Uterus (tissue), 4 donors: ENCODE results near the gene PPCDC. TPM values are rescaled to one million over a fixed set of nuclear protein-coding genes. Genes with fewer than 3 reads are reported as not detected.

ENCODE experiments used
- DNase-seq, 2 donors: peaks; one replicate each; pipeline ENCODE4 v3.0.0-alpha.2; 2019 to 2020
- H3K27ac ChIP-seq, 2 donors: fragments of 200-600 bp; sonication (generic); 1 replicate in 1 of 2; 2 replicates in 1 of 2; pipeline ENCODE4 v1.5.1; 2016 to 2018
- H3K27me3 ChIP-seq, 2 donors: fragments of 200-600 bp; sonication (generic); one replicate each; pipeline ENCODE4 v1.5.1; 2018 to 2019; ENCODE audit warnings: control low read depth in 1 of 2
- H3K36me3 ChIP-seq, 2 donors: fragments of 200-600 bp; sonication (generic); one replicate each; pipeline ENCODE4 v1.5.1; 2019; ENCODE audit warnings: control low read depth in 1 of 2
- H3K4me1 ChIP-seq, 2 donors: fragments of 200-600 bp; sonication (generic); one replicate each; pipeline ENCODE4 v1.5.1; 2018 to 2019; ENCODE audit warnings: control low read depth in 1 of 2
- H3K4me3 ChIP-seq, 2 donors: fragments of 200-600 bp; sonication (generic); 1 replicate in 1 of 2; 2 replicates in 1 of 2; pipeline ENCODE4 v1.5.1; 2018 to 2019; ENCODE audit warnings: mild to moderate bottlenecking in 1 of 2
- H3K9me3 ChIP-seq, 2 donors: fragments of 200-600 bp; sonication (generic); one replicate each; pipeline ENCODE4 v1.5.1; 2019; ENCODE audit warnings: control low read depth in 1 of 2
- POLR2A ChIP-seq, 2 donors: fragments of 450-650 bp; IDR thresholded peaks; one replicate each; pipeline ENCODE4 v1.6.1; 2016; ENCODE audit warnings: antibody characterized with exemption in 2 of 2, mild to moderate bottlenecking in 1 of 2, moderate library complexity in 1 of 2
- intact Hi-C: fragments of 100-400 bp; cut with DNase I; formaldehyde crosslinking; loops from one replicate; pipeline ENCODE4 v1.15.1; 2023; ENCODE audit warnings: low total_unique reads
- small RNA-seq: library from RNA; depleted of rRNA; stranded (forward); fragments of <200 nt; gene quantifications from one replicate; pipeline ENCODE3, GENCODE V24; 2016
- total RNA-seq, 4 donors: library from RNA; depleted of rRNA in 3 of 4; stranded (reverse); fragments of >200 nt in 3 of 4; gene quantifications; one replicate each; pipeline versions ENCODE4 v1.1.0 to v1.2.4, GENCODE V29; 2014 to 2023
- TF ChIP-seq, protein P1 (sequence below), 4 experiments: fragments of 200-600 bp in 2 of 4; fragments of 450-650 bp in 2 of 4; sonication (generic) in 2 of 4; IDR thresholded peaks; one replicate each; pipeline ENCODE4 v1.5.1; 2016 to 2019; ENCODE audit warnings: antibody characterized with exemption in 4 of 4, mild to moderate bottlenecking in 2 of 4, moderate library complexity in 1 of 4
- donor health status: DM: yes; HTN: yes; CAD: no.

The PPCDC gene
- total RNA-seq, 4 donors from 2014 or later: 1.2 to 22.8 (median 6.9) TPM

DNA sequence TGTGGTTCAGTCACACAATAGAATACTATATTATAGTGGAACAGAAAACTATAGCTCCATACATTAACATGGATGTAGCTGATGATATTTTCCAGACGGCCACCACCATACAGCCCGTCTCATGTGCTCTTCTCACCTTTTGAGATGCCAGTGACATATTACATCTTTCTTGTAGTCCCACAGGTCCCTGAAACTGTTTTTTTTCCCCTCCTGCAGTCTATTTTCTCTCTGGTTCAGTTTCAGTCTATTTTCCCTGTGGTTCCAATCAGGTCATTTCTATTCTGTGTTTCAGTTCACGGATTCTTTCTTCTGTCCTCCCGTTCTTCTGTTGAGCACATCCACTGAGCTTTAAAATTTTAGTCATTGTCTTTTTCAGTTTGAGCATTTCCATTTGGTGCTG is 72.2 kb downstream of the PPCDC start:
- Histone ChIP-seq H3K9me3 (no peaks in the 10 kb centered on the region), H3K36me3 (no peaks in the 10 kb centered on the region), H3K4me1 (no peaks in the 10 kb centered on the region), H3K27ac (no peak overlapping the region), H3K4me3 (no peak overlapping the region), H3K27me3 (no peaks in the 10 kb centered on the region)
- no peak for TF ChIP-seq POLR2A (IDR thresholded peaks at IDR 0.05)
- TF ChIP-seq, protein P1, sequence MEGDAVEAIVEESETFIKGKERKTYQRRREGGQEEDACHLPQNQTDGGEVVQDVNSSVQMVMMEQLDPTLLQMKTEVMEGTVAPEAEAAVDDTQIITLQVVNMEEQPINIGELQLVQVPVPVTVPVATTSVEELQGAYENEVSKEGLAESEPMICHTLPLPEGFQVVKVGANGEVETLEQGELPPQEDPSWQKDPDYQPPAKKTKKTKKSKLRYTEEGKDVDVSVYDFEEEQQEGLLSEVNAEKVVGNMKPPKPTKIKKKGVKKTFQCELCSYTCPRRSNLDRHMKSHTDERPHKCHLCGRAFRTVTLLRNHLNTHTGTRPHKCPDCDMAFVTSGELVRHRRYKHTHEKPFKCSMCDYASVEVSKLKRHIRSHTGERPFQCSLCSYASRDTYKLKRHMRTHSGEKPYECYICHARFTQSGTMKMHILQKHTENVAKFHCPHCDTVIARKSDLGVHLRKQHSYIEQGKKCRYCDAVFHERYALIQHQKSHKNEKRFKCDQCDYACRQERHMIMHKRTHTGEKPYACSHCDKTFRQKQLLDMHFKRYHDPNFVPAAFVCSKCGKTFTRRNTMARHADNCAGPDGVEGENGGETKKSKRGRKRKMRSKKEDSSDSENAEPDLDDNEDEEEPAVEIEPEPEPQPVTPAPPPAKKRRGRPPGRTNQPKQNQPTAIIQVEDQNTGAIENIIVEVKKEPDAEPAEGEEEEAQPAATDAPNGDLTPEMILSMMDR (IDR thresholded peaks at IDR 0.05): no peak
- DNase-seq: no peak
- intact Hi-C loops: no loop called here

DNA sequence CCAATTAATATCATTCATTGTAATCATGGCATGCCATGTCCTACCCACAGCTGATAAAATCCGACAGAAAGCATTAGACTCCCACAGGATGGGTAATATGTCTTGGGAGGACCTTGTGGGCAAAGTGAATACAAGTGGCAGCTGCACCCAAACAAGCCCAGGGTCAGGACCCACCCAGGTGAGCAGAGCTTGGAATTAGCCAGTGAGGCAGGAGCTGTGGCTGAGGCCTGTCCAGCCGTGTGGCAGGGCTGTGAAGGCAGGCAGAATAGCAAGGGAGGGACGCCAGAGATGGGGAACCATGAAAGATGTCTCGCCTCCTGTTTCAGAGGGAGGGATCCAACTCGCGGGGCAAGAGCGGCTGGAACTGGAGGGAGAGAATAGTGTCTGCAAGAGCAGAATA is 74.5 kb downstream of the PPCDC start:
- Histone ChIP-seq H3K27ac (no peak overlapping the region), H3K9me3 (no peaks in the 10 kb centered on the region), H3K4me3 (no peak overlapping the region), H3K27me3 (no peaks in the 10 kb centered on the region), H3K4me1 (no peaks in the 10 kb centered on the region), H3K36me3 (no peaks in the 10 kb centered on the region)
- TF ChIP-seq, protein P1 (IDR thresholded peaks at IDR 0.05): no peak
- TF ChIP-seq POLR2A (IDR thresholded peaks at IDR 0.05): no peak
- no peak for DNase-seq
- intact Hi-C loops: no loop called here

DNA sequence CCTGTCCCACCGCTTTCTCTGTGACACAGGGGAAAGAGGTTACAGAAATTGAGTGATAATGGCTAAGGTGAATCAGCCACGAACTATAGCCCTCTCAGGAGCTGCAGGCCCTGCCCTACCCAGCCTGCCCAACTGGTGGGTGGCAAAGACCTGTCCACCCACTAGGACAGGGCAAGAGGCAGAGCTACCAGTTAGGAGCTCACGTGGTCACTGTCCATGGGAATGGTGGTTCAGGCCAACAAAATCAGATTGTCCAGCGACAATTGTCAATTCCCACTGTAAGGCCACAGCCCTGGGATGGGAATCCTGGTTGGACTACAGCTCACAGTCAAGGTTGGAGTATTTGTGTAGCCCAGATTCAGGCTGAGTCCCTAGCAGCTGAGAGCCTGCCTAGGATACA is 75.0 kb downstream of the PPCDC start:
- Histone ChIP-seq H3K36me3 (no peaks in the 10 kb centered on the region), H3K27me3 (no peaks in the 10 kb centered on the region), H3K4me3 (no peak overlapping the region), H3K4me1 (no peaks in the 10 kb centered on the region), H3K27ac (no peak overlapping the region), H3K9me3 (no peaks in the 10 kb centered on the region)
- no peak for DNase-seq
- intact Hi-C loops: no loop called here
- TF ChIP-seq POLR2A (IDR thresholded peaks at IDR 0.05): no peak
- TF ChIP-seq, protein P1 (IDR thresholded peaks at IDR 0.05): no peak

Small RNA genes within 50 kb of the gene (small RNA-seq; reads per million reads assigned to genes)
- not detected for gene AC015720.1
- not detected for gene RF00019

Other genes starting within 250 kb of the PPCDC start
- gene CSK, start 241.5 kb upstream of the PPCDC start, total RNA-seq: 10 to 100 TPM in 3 of 4 donors, 1 to 10 TPM in 1; 4.9 to 41.6 (median 26.4) TPM
- 1 to 10 TPM in 1 of 4 donors, not detected in 3; 1.5 TPM for gene LMAN1L, start 210.8 kb upstream of the PPCDC start, total RNA-seq
- not detected for gene CPLX3, start 197.0 kb upstream of the PPCDC start, total RNA-seq
- 100 to 1,000 TPM in 1 of 4 donors, 10 to 100 TPM in 3; 29.0 to 105 (median 41.2) TPM for gene ULK3, start 180.4 kb upstream of the PPCDC start, total RNA-seq
- gene SCAMP2, start 150.2 kb upstream of the PPCDC start, total RNA-seq: 10 to 100 TPM; 15.9 to 67.5 (median 33.0) TPM
- gene MPI, start 133.5 kb upstream of the PPCDC start, total RNA-seq: 10 to 100 TPM; 28.8 to 73.3 (median 33.7) TPM
- 100 to 1,000 TPM in 2 of 4 donors, 10 to 100 TPM in 2; 32.9 to 343 (median 86.5) TPM for gene FAM219B, start 116.7 kb upstream of the PPCDC start, total RNA-seq
- gene COX5A, start 85.5 kb upstream of the PPCDC start, total RNA-seq: 10 to 100 TPM in 3 of 4 donors, 1 to 10 TPM in 1; 9.0 to 84.1 (median 46.6) TPM
- gene RPP25, start 66.8 kb upstream of the PPCDC start, total RNA-seq: 10 to 100 TPM in 1 of 4 donors, 1 to 10 TPM in 3; 3.0 to 16.8 (median 7.0) TPM
- gene SCAMP5, start 28.0 kb upstream of the PPCDC start, total RNA-seq: 1 to 10 TPM in 3 of 4 donors, under 1 TPM in 1; 0.29 to 6.6 (median 1.9) TPM
- gene C15orf39, start 178.3 kb downstream of the PPCDC start, total RNA-seq: 10 to 100 TPM in 2 of 4 donors, 1 to 10 TPM in 2; 4.6 to 43.9 (median 14.1) TPM
- not detected for gene GOLGA6C, start 234.7 kb downstream of the PPCDC start, total RNA-seq